ENCODE data around the gene MPC1L.

- TF ChIP-seq CTCF (IDR thresholded peaks at IDR 0.05) (no peak), POLR2A (IDR thresholded peaks at IDR 0.05) (peak; percentile 66), POLR2AphosphoS5 (IDR thresholded peaks at IDR 0.05) (peak; percentile 85 to 92 (median 91)), EP300 (IDR thresholded peaks at IDR 0.05; ENCODE audit: low read depth) (no peak)
Measured at GRCh38 chrX:40647307-40648197, 24.3 kb downstream of the MPC1L start, which contains the start of gene CXorf38.
